Femur (tissue), 1 donor: ENCODE measurements around the gene KRT80.

Source experiments
- DNase-seq: peaks from one replicate; pipeline ENCODE4 v3.0.0-alpha.2; 2017

Gene KRT80

DNA sequence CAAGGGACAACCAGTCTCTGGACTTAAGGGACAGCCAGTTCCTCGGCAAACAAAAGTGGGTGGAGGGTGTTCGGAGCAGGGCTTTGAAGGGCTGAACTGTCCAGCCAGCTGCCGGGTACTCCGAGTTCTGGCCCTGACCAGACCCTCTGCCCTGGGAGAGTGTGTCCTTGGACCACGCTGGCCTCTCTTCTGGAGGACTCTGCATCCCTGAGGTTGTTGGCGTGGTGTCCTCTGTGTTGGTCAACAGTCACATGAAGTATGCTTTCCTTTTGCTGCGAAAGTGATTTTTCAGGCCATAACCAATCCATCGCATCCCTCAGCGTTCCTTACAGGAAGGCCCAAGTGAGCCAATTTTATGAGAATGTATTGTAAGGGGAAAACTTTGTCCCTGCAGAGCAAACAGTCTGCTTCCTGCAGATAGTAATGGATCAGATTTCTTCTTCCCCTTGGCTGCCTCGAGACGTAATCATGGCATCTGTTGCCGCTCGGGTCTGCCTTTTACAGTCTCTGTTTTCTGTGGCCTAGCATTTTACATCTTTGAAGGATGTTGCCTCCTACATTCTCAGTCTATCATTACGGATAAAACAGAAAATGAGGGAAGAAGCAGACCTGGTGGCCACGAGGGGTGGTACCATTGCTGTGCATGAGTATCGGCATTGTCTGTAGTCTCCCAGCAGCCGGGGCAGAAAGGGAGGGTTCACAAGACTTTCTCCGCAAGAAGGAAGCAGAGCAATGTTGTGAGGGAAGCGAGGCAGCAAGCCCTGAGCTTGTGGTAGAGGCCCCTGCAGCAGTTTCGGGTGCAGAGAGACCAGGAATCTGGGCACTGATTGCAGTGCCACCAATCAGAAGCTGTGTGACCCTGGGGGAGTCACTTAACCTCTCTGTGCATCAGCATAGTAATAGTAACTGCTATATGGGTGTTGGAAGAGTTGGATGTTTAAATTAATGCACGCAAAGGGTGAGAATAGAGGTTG, 64.9 kb downstream of the KRT80 start:
- DNase-seq = peak; percentile 23

DNA sequence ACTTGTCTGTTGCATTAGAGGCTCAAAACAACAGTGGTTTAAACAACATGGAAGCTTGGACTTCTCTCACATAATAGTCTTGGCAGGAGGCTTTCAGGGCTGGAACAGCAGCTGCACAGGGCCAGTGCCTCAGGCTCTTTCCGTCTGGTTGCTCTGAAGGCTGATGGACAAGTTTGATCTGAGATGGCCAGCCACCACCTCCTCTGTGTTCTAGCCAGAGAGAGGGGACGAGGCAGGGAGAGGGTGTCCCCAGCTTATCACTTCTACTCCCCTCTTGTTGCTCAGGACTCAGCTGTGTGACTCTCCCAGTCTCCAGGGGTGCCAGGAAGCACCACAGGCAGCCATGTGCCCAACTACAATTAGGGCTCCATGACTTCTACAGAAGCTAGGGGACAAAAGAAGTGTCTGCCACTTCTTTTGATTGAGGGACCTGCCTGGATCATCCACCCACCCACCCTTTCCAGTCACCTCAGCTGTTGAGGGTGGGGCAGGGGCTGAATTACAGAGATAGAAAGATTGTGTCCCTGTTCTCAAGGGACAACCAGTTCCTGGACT, 65.7 kb downstream of the KRT80 start:
- no peak for DNase-seq

DNA sequence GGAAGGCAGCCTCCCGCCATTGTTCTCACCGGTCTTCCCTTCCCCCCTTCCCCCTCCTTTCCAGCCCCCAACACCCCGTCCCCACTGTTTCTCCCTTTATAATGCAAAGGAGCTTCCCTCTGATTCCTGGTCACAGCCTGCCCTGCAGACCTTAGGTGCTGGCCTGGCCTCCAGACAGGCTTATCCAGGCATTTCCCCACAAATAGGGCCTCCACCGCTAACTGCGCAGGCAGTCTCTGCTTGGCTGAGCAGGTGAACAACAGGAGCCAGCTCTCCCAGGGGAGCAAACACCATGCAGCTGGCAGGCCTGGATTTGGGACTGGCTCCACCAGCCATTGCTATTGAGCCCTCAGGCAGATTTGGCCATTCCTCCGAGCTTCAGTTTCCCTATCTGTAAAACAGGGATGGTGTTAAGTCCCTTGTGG, 66.3 kb downstream of the KRT80 start:
- DNase-seq = no peak

GRCh38 chr12:52123487-52124186, 68.2 kb downstream of the KRT80 start:
- no peak for DNase-seq

- DNase-seq = no peak
Measured at GRCh38 chr12:52122904-52123303, 68.9 kb downstream of the KRT80 start.

DNA sequence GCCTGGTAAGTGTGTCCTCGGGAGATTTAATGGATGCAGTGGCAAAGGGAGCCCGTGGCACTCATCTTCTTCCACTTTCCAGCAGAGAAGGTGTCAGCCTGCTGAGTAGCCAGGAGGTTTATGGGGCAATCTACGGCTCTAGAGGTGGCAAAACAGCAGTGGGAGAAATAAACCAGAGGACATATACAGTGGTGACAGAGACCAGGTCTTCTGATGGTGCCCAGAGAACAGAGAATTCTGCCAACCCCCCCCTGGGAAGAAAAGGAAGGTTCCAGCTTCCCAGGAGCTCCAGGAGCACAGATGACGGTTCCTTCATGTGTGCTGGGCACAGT, 69.3 kb downstream of the KRT80 start:
- no peak for DNase-seq

DNA sequence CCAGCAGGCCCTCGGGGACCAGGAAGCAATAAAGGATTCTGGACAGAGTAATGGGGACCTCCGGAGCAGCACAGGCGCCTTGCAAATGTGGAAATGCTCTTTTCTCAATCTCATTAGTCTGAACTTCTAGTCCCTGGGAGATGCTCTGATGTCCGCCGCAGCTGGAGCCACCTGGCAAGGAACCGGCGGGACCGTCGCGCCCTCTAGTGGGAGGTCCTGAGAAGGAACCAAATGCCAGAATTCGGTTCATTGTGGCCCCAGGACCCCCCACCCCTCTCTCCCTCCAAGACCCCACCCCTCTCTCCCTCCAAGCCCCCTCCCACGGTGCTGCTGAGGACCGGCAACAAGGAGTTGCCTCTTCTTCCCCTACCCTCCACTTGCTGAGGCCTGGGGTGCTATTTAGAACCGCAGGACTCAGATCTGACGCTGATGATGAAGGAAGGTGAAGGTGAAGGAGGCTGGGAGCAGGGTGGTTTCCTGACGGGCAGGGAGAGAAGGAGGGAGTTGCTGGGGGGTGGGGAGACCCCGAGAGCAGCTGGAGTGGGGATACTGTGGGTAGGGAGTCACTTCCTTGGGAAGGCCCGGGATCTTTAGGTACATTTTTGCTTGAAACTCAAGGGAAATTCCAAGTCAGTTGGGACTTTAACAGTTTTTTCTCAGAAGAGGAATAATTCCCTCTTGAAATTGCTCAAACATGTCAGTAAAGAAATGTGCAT, 69.8 kb downstream of the KRT80 start:
- peak; percentile 71 for DNase-seq

DNA sequence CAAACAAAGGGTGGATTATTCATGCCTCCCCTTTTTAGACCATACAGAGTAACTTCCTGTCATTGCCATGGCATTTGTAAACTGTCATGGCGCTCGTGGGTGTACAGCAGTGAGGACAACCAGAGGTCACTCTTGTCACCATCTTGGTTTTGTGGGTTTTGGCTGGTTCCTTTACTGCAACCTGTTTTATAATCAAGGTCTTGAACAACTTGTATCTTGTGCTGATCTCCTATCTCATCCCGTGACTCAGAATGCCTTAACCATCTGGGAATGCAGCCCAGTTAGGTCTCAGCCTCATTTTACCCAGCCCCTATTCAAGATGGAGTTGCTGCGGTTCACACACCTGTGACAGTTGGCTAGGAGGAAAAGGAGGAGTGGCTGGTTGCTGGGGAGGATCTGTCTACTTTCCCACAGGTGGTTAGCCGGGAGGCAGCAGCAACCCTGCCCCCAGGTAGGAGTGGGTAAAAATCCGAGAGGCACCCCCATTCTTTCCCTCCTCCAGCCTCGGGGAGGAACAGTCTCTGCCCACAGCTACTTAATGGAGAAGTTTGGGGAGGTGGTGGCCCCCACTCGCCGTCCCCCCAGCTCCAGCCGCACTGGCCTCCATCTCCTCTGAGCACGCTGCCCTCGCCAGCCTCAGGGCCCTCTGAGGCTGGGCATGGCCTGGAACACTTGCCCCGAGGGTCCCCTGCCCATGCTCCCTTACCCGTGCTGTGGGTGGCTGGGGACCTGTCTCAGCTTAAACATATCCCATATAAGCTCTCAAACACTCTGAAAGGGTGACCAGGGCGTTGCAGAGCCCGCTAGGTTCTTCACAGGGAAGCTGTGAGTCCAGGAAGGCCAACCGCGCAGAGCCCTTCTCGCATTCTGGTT, 70.6 kb downstream of the KRT80 start:
- DNase-seq = no peak

DNA sequence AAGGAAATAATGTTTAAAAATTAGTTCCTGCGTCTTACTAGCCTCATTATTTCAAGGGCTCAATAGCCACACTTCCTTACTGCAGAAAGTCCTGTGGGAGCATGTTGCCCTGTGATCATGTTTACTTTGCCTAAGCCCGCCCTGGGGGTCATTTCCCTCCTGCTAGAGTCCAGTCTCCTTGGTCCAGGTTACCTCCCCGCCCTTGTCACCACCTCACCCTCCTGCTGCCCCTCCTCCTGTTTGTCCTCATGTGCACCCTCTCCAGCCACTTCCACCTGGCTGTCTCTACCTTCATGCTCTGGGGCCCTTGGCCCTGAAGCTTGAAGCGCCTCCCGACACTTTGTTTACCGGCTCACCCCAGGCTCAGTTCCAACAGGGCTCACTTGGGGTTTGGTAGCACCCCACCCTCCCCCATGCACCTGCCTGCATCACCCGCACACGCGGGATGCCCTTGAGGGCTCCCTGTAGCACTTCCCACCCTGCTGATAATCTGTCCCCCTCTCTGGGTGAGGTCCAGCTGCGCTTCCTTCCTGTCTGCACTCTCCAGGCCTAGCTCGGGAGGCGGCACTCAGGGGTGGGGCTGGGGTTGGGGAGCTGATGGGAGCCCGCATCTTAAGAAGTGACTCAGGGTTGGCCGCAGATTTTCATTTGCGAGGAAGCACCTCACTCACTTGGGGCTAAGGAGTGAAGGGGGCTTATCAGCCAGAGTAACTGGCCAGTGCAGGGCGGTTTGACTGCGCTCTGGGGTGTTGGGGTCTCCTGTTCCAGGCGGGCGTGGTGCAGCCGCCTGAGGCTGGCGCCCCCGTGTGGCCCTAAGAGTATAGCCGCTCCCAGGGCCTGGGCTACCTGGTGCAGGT, 72.2 kb downstream of the KRT80 start:
- DNase-seq = no peak
